Measurements from ENCODE around the gene BLID.

Gene BLID

GRCh38 chr11:122115524-122116379, at the start of gene BLID:
Gene BLID (minus strand): TSS chr11:122116215. CDS start chr11:122115922, 293 bp downstream.
- no peaks in the 10 kb centered on the region for H3K36me3 ChIP-seq (ENCODE audit: control insufficient read depth in 2 of 2, insufficient read depth in 1 of 2, low read length in 2 of 2)
- ChIA-PET CTCF (interaction anchor here (0.6 to 4.6 kb wide), 23 partner anchors 8 to 464 kb away, joined by 3 to 25 read pairs (median 4); no protein-coding TSS in a partner anchor), POLR2A (no interaction called here)
- no peaks in the 10 kb centered on the region for H3K9me3 ChIP-seq (ENCODE audit: control insufficient read depth, insufficient read depth, low read depth, low read length)
- TF ChIP-seq ZNF830 (tag by site-specific recombination; IDR thresholded peaks at IDR 0.05; ENCODE audit: low read depth) (no peak), ZNF248 (tag by site-specific recombination; IDR thresholded peaks at IDR 0.05) (no peak), ZFP41 (tag by site-specific recombination; IDR thresholded peaks at IDR 0.05; ENCODE audit: borderline replicate concordance) (no peak), ZNF157 (tag by site-specific recombination; IDR thresholded peaks at IDR 0.05) (no peak), ZNF548 (tag by site-specific recombination; IDR thresholded peaks at IDR 0.05) (no peak), KLF10 (tag by site-specific recombination; IDR thresholded peaks at IDR 0.05) (no peak), ZNF561 (tag by site-specific recombination; IDR thresholded peaks at IDR 0.05; ENCODE audit: borderline replicate concordance) (no peak), ZBTB21 (tag by site-specific recombination; IDR thresholded peaks at IDR 0.05) (no peak), ZNF670 (tag by site-specific recombination; IDR thresholded peaks at IDR 0.05; ENCODE audit: low read depth) (no peak), ZBTB6 (tag by site-specific recombination; IDR thresholded peaks at IDR 0.05) (no peak), REPIN1 (tag by site-specific recombination; IDR thresholded peaks at IDR 0.05; ENCODE audit: low read depth) (no peak)
- H3K4me1 ChIP-seq (ENCODE audit: control insufficient read depth, insufficient read depth, low read length) = no peaks in the 10 kb centered on the region
- no peak within 1 kb of the TSS for H3K27ac ChIP-seq (ENCODE audit: extremely low read depth, low read depth, low read length)
- H3K4me3 ChIP-seq (ENCODE audit: low read depth, low read length) = no peak within 1 kb of the TSS

GRCh38 chr11:122163053-122163819, 47.2 kb upstream of the BLID start:
- H3K9me3 ChIP-seq (ENCODE audit: control insufficient read depth, insufficient read depth, low read depth, low read length) = no peaks in the 10 kb centered on the region
- H3K27ac ChIP-seq (ENCODE audit: extremely low read depth, low read depth, low read length) = no peak overlapping the region
- no peaks in the 10 kb centered on the region for H3K36me3 ChIP-seq (ENCODE audit: control insufficient read depth in 2 of 2, insufficient read depth in 1 of 2, low read length in 2 of 2)
- POLR2A ChIA-PET = no interaction called here
- no peak overlapping the region for H3K4me3 ChIP-seq (ENCODE audit: low read depth, low read length)
- TF ChIP-seq EGR2 (tag by site-specific recombination; IDR thresholded peaks at IDR 0.05; ENCODE audit: low read depth) = no peak
- TF ChIP-seq ZNF610 (tag by site-specific recombination; IDR thresholded peaks at IDR 0.05; ENCODE audit: borderline replicate concordance) = no peak
- TF ChIP-seq ZNF433 (tag by site-specific recombination; IDR thresholded peaks at IDR 0.05; ENCODE audit: low read depth) = no peak
- no peak for TF ChIP-seq ZFP41 (tag by site-specific recombination; IDR thresholded peaks at IDR 0.05; ENCODE audit: borderline replicate concordance)
- TF ChIP-seq ZSCAN5A (tag by site-specific recombination; IDR thresholded peaks at IDR 0.05) = no peak
- TF ChIP-seq ZNF837 (tag by site-specific recombination; IDR thresholded peaks at IDR 0.05) = no peak
- H3K4me1 ChIP-seq (ENCODE audit: control insufficient read depth, insufficient read depth, low read length) = no peaks in the 10 kb centered on the region
- CTCF ChIA-PET = interaction anchor here (0.6 to 1.2 kb wide), 2 partner anchors 19 to 47 kb away, joined by 3 to 4 read pairs; partner anchors contain the start of gene BLID

GRCh38 chr11:122162095-122162494, 46.1 kb upstream of the BLID start:
- POLR2A ChIA-PET = no interaction called here
- no peaks in the 10 kb centered on the region for H3K9me3 ChIP-seq (ENCODE audit: control insufficient read depth, insufficient read depth, low read depth, low read length)
- H3K36me3 ChIP-seq (ENCODE audit: control insufficient read depth in 2 of 2, insufficient read depth in 1 of 2, low read length in 2 of 2) = no peaks in the 10 kb centered on the region
- no peak overlapping the region for H3K4me3 ChIP-seq (ENCODE audit: low read depth, low read length)
- CTCF ChIA-PET = no interaction called here
- H3K4me1 ChIP-seq (ENCODE audit: control insufficient read depth, insufficient read depth, low read length) = no peaks in the 10 kb centered on the region
- no peak overlapping the region for H3K27ac ChIP-seq (ENCODE audit: extremely low read depth, low read depth, low read length)
- TF ChIP-seq ZNF623 (tag by site-specific recombination; IDR thresholded peaks at IDR 0.05) = no peak
- TF ChIP-seq ZNF600 (tag by site-specific recombination; IDR thresholded peaks at IDR 0.05) = no peak
- TF ChIP-seq BCL11B (tag by site-specific recombination; IDR thresholded peaks at IDR 0.05; ENCODE audit: low read depth) = no peak
- TF ChIP-seq ZNF26 (tag by site-specific recombination; IDR thresholded peaks at IDR 0.05) = no peak
- TF ChIP-seq ZNF23 (tag by site-specific recombination; IDR thresholded peaks at IDR 0.05; ENCODE audit: borderline replicate concordance) = no peak
- TF ChIP-seq GFI1B (tag by site-specific recombination; IDR thresholded peaks at IDR 0.05) = no peak
- TF ChIP-seq HOXC10 (CRISPR knock-in tag; IDR thresholded peaks at IDR 0.05) = no peak
- no peak for TF ChIP-seq ZNF792 (tag by site-specific recombination; IDR thresholded peaks at IDR 0.05)
- TF ChIP-seq ZNF221 (tag by site-specific recombination; IDR thresholded peaks at IDR 0.05; ENCODE audit: borderline replicate concordance) = no peak
- TF ChIP-seq ZNF37A (tag by site-specific recombination; IDR thresholded peaks at IDR 0.05) = no peak
- TF ChIP-seq ZNF670 (tag by site-specific recombination; IDR thresholded peaks at IDR 0.05; ENCODE audit: low read depth) = no peak
- no peak for TF ChIP-seq ZNF133 (tag by site-specific recombination; IDR thresholded peaks at IDR 0.05)
- TF ChIP-seq MYNN (tag by site-specific recombination; IDR thresholded peaks at IDR 0.05; ENCODE audit: borderline replicate concordance) = no peak
